Measurements from ENCODE around the gene PTCD1. TPM values are rescaled to one million over a fixed set of nuclear protein-coding genes. Genes with fewer than 3 reads are reported as not detected.

The PTCD1 gene
- total and polyA plus RNA-seq, 9 of the 15 experiments (the other 6 are each of a cell fraction or from before 2014, with no cell fraction given) = 0.46 to 17.1 (median 6.2) TPM

- DNase-seq (ENCODE audit: extremely low read depth in 1 of 4, low spot score in 3 of 4) = no peak
- ATAC-seq = no peak
- H3K27me3 ChIP-seq (ENCODE audit: control insufficient read depth in 2 of 2, insufficient read depth in 2 of 2, low read length in 2 of 2) = no peaks in the 10 kb centered on the region
- intact Hi-C loops (cut with micrococcal nuclease) (loop anchor here (5.0 kb wide), 2 partner anchors 62 to 247 kb away; partner anchors contain the start of genes ARPC1A and SMURF1), in situ Hi-C loops (cut with MboI) (no loop called here)
- peaks cover 8% of the 10 kb centered on the region for H4K20me1 ChIP-seq (replicated peaks; ENCODE audit: control insufficient read depth, insufficient read depth, low read length)
- ChIA-PET POLR2A (interaction anchor here (1.2 kb wide), 1 partner anchor 10 kb away, joined by 4 read pairs; no protein-coding TSS in a partner anchor), CTCF (ENCODE audit: low intra/inter-chr PET ratio) (no interaction called here)
- H3K36me3 ChIP-seq (ENCODE audit: control insufficient read depth, insufficient read depth, low read length) = peaks cover 89% of the 10 kb centered on the region; the same call in 2 of the 3 replicates
- no TSS peak for BruUV-seq (replicated peaks)
- no peak overlapping the region for H3K27ac ChIP-seq (ENCODE audit: extremely low read depth, low read depth, low read length)
- no peaks in the 10 kb centered on the region for H3K9me1 ChIP-seq (ENCODE audit: control insufficient read depth, insufficient read depth, low read length)
- no peak overlapping the region for H2AFZ ChIP-seq (ENCODE audit: low read depth, low read length)
- no peaks in the 10 kb centered on the region for H3K9me3 ChIP-seq (replicated peaks; ENCODE audit: control insufficient read depth, insufficient read depth, low read depth, low read length)
- H3K4me2 ChIP-seq (ENCODE audit: insufficient read depth, low read length) = no peak overlapping the region
- TF ChIP-seq POLR2G (IDR thresholded peaks at IDR 0.05; ENCODE audit: low read depth, low read length) (peak; percentile 66), HMBOX1 (IDR thresholded peaks at IDR 0.05) (no peak), ZNF699 (CRISPR knock-in tag; IDR thresholded peaks at IDR 0.05; ENCODE audit: insufficient replicate concordance) (no peak), POLR2A (conservative IDR thresholded peaks at IDR 0.05) (0 out of 2 replicates have a peak, but pooled peaks have one; percentile 9), RBFOX2 (IDR thresholded peaks at IDR 0.05; ENCODE audit: low read depth, low read length) (peak; percentile 47; the same call in 1 of the 2 replicates), ETS2 (tag; IDR thresholded peaks at IDR 0.05; ENCODE audit: borderline replicate concordance, poor library complexity, severe bottlenecking) (no peak), ZBTB33 (CRISPR knock-in tag; IDR thresholded peaks at IDR 0.05) (peak; percentile 60)
- no peak for FAIRE-seq
- peak overlapping the region in 1 of 2 experiments; percentile 78; a peak in 2 of 4 replicates for H3K9ac ChIP-seq (ENCODE audit: insufficient read depth in 1 of 2, low read depth in 2 of 2, low read length in 2 of 2)
- no peak overlapping the region for H3K4me3 ChIP-seq
- H3K4me1 ChIP-seq (replicated peaks in 1 of 2; ENCODE audit: control insufficient read depth in 2 of 2, insufficient read depth in 2 of 2, low read length in 2 of 2) = peaks cover 0 to 38% of the 10 kb centered on the region in 2 experiments; a peak in 2 of 5 replicates
- H3K79me2 ChIP-seq (ENCODE audit: control insufficient read depth, insufficient read depth, low read length) = 0 out of 3 replicates have a peak, but pooled peaks cover 4% of the 10 kb centered on the region
- WGBS (ENCODE audit: insufficient coverage, low coverage, missing lambda C conversion rate) = 88% methylated on average over 13 of the region's 13 CpGs
These were observed 48.8 kb downstream of the PTCD1 start for GRCh38 chr7:99389772-99390171.
